HG03064 (cell line): ENCODE measurements around the gene C1orf53.
"Not testable (repeated sequence)": the region's sequence is repeated elsewhere in the genome, so short reads cannot be mapped to it uniquely, and the experiment has no call there.

Experiments used
- ATAC-seq: cut with Tn5 transposase; IDR thresholded peaks from one replicate; pipeline ENCODE4 v1.9.1; 2021; ENCODE audit warnings: low read depth; ENCODE audit not compliant: unreplicated experiment

C1orf53 gene

GRCh38 chr1:197902454-197903195, at the start of gene C1orf53:
C1orf53 (plus strand) TSS chr1:197902630; CDS start chr1:197902650, 20 bp downstream.
- ATAC-seq: peak; percentile 98

GRCh38 chr1:197855751-197856150, 46.7 kb upstream of the C1orf53 start:
- not testable (repeated sequence) for ATAC-seq

DNA sequence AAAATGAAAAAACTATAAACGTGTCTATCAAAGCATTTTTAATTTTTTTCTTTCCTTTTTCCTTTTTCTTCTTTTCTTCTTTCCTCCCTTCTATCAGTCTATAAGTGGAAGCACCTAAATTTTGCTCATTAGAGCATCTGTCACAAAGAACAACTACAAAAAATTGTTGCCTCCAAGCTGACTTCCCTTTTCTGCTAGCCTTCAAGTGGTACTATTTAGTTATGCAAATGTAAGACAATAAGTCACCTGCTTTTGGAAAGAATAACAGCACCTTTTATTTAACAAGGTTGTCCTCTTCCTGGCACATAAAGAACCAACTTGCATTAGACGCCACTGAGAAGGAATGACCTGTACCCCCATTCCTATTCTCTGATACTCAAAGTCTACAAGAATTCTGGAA, 45.0 kb upstream of the C1orf53 start:
- no peak for ATAC-seq

- no peak for ATAC-seq
These were observed 43.4 kb upstream of the C1orf53 start for GRCh38 chr1:197859024-197859423.

DNA sequence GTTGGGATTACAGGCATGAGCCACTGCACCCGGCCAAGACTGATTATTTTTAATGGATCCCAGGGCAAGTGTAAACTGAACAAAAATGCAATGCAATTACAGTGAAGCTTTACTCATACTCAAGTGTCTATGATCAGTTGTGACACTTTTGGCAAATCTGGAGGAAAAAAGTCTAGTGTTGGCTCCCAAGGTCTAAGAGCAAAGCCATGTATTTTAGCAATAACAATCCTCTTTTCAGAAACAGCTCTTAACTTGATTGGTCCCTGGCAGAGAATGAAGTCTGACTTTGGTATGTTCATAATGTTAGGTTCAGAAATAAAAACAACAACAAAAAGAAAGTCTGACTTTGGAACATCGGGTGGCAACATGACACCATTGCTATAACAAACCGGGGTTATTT, 40.2 kb upstream of the C1orf53 start:
- ATAC-seq: no peak

- no peak for ATAC-seq
These were observed 39.8 kb upstream of the C1orf53 start for GRCh38 chr1:197862671-197863070.

GRCh38 chr1:197865809-197866208, 36.6 kb upstream of the C1orf53 start:
- no peak for ATAC-seq

GRCh38 chr1:197868751-197869489, 33.5 kb upstream of the C1orf53 start:
- peak; percentile 71 for ATAC-seq

GRCh38 chr1:197869490-197870077, 32.8 kb upstream of the C1orf53 start:
- no peak for ATAC-seq

DNA sequence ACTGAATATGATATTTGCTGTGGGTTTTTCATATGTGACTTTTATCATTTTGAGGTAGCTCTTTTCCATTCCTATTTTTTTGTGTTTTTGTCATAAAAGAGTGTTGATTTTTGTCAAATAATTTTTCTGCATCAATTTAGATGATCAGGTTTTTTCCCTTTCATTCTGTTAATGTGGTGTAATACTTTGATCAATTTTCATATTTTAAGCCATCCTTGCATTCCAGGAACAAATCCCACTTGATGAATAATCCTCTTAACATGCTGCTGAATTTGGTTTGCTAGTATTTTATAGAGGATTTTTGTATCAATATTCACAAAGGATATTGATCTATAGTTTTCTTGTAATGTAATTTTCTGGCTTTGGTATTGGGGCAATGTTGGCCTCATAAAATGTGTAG, 25.5 kb upstream of the C1orf53 start:
- no peak for ATAC-seq

- not testable (repeated sequence) for ATAC-seq
These were observed 22.0 kb upstream of the C1orf53 start for GRCh38 chr1:197880385-197880784.

GRCh38 chr1:197882241-197882640, 20.2 kb upstream of the C1orf53 start:
- not testable (repeated sequence) for ATAC-seq

DNA sequence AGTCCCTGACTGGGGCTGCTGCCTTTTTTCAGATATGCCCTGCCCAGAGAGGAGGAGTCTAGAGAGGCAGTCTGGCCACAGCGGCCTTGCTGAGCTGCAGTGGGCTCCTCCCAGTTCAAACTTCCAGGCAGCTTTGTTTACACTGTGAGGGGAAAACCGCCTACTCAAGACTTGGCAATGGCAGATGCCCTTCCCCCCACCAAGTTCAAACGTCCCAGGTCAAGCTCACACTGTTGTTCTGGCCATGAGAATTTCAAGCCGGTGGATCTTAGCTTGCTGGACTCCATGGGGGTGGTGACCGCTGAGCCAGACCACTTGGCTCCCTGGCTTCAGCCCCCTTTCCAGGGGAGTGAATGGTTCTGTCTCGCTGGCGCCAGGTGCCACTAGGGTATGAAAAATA, 18.3 kb upstream of the C1orf53 start:
- ATAC-seq: no peak

DNA sequence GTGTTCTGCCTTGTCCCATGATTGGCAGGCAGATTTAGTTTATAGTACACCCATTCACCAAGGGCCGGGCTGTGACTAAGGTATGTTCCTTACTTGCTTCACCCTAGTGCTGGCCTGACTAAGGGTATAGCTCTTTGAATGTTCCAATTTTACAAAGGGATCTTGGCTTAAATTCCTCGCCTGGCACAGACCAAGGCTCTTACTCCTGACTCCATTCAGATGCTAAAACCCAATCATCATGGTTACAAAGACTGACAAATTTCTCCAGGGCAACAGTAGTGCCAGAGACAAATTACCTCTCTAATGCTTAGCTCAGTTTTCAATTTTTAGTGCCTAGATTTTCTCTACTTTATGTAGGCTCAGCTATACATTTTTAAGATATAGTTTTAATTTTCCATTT, 11.5 kb upstream of the C1orf53 start:
- ATAC-seq: no peak

- ATAC-seq: no peak
These were observed 9.7 kb upstream of the C1orf53 start for GRCh38 chr1:197892684-197893083.

GRCh38 chr1:197896301-197896700, 6.1 kb upstream of the C1orf53 start:
- ATAC-seq: no peak

DNA sequence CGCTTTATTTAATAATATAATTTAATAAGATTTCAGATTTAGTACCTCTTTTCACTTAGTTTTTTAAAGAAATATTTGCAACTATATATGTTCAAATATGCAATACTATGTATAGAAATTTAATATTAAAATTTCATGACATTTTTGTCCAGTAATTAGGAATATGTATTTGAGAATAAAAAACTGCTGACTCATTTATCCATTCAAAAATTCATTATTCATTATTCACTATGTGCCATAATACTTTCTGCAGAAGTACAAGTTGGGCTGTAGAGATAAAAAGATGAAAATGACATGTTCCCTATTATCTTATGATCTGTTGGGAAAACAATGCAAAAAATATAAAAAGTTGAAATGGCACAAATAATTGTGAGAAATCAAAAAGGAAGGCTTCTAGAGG, 3.4 kb upstream of the C1orf53 start:
- no peak for ATAC-seq

DNA sequence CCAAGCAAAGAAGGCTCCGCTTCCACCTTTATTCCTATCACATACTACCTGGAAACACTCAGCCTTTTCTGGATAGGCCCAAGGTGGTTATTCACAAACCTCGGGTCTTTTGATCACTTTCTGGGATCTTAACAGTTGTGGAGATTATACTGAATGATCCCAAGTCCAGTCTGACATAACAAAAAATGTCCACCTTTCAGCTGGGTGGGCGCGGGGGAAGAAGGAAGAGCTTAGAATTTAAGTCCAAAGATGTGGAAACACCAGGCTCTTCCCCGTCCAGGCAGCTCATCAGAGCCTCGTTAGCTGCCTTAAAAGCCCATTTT, 338 bp upstream of the C1orf53 start:
- no peak for ATAC-seq

DNA sequence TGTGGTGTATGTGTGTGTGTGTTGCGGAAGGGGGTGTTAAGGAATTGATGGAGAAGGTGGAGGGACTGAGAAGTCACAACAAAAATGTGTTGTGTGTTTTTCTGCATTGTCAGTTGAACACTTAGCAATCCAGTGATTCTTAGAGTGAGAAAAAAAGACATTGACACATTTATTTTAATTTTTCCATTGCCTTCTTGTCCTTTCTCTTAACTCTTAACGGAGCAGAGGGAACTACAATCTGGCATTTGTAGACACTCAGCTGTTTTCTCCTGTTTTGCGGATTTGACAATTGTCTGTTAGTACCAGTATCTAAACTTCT, 725 bp downstream of the C1orf53 start:
- ATAC-seq: no peak

DNA sequence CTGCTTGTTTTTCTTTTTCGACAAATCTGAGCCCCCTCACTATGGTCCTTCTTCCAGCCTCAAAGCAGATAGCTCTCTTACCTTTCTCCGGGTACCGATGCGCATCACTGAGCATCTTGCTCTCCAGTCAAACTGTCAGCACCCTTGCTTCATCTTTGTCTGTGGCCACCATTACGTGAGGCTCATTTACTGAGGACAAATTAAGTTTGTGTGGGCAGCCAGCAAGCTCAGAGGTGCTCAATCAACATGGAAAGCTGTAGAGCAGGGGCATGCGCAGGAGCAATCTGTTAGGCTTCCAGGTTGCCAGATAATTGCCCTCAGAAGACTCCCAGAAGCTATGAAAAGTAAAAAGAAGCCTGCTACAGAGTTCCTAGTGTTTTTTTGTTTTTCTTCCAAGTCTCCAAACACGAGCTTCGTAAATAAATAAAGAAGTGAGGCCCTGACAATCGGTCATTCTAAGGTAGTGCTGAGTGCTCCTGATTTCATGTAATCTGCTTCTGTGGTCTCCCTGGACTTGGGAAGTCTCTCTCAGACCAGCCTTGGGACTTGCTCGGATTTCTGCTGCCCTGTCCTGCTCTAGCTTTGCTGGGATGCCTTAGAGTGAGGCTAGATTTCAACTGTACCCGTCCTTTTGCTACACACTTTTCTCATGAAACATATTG, 1.8 kb downstream of the C1orf53 start:
- no peak for ATAC-seq

DNA sequence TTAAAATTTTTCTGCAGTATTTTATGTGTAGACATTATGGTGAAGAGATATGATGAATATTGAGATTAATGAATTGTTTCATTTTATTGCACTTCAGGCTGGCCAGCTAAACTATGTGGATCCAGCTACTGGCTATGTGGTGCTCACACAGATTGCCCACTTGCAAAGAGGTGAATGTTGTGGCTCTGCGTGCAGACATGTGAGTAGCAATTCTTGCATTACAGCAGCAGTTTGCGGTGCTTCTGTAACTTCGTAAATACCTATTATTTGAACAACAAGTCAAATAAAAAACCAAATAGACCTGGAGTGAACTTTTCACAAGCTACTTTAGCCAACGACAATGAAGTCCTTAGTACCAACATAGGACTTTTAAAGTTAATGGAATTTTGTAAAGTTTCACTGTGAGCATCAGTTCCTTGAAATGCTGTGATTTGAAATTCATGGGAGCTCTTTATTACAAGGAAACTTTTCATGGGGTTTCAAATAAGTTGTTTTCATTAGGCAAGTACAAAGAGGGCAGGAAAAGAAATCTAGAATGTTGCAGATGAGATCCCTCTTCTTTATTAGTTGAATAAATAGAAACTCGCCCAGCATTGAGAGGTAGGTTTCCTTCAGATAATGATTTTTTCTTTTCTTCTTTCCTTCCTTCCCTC, 3.4 kb downstream of the C1orf53 start:
- no peak for ATAC-seq
